GM08714 (cell line): ENCODE data around the gene CPNE5.

ENCODE experiments used
- H3K4me3 ChIP-seq: fragments of 200-500 bp; sonication (Bioruptor generic); 2 replicates; pipeline ENCODE4 v1.5.1; 2014; ENCODE audit warnings: mild to moderate bottlenecking, low read length, inconsistent platforms
- ZNF274 ChIP-seq: IDR thresholded peaks from 2 replicates; pipeline ENCODE4 v1.6.1; 2012; ENCODE audit warnings: mild to moderate bottlenecking, low read depth, low read length

CPNE5 gene

DNA sequence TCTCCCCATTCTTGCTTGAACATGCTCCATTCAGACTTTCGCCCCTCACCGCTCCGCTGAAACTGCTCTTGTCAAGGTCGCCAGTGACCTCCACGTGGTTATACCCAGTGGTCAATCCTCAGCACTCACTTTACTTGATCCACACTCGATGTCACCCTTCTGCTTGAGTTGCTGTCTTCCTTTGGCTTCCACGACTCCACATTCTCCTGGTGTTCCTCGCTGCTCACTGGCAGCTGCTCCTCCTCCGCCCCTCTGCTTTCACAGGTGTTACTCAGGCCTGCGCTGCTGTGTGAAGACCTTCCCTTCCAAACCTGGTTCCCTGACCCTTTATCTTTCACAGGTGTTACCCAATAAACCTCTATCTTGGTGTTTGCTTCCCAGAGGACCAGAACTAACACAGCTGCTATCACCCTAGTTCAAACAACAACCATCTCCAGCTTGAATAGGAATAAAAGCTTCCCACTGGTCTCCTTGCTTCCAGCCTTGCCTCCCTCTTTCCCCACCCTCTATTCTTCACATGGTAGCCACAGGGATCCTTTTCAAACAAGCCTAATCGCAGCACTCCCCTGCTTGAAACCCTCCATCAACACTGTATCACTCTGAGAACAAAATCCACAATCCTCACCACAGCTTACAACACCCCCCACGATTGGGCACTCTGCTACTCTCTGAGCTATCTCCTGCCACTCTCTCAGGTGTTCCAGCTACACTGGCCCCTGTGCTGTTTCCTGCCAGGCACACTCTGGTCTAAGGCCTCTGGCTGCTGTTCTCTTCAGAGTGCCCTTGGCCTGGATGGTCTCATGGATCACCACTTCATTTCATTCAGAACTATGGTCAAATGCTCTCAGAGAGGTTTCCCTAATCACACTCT, 24.7 kb upstream of the CPNE5 start:
- no peak for TF ChIP-seq ZNF274
- H3K4me3 ChIP-seq = no peak overlapping the region

DNA sequence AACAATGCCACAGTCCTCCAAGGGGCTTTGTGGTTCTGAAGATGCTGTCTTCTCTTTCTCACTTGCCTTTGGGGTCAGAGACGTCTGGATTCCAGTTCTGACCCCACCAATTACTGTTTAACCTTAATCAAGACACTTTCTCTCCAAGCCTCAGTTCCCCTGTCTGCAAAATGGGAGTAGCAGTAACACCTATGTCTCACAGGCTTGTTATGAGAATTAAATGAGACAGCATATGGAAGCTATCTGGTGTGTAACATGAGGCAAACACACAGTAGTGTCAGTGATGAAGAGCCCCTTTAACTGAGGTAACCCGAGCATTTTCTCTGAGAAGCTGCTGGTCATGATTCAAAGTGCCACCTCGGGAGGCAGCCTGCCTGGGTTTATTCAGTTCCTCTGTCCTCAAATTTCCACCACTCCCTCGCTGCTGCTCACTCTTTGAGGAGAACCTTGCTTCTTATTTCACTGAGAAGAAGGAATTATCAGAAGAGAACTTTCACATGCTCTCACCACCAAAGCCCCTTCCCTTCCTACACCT, 23.7 kb upstream of the CPNE5 start:
- no peak overlapping the region for H3K4me3 ChIP-seq
- no peak for TF ChIP-seq ZNF274

DNA sequence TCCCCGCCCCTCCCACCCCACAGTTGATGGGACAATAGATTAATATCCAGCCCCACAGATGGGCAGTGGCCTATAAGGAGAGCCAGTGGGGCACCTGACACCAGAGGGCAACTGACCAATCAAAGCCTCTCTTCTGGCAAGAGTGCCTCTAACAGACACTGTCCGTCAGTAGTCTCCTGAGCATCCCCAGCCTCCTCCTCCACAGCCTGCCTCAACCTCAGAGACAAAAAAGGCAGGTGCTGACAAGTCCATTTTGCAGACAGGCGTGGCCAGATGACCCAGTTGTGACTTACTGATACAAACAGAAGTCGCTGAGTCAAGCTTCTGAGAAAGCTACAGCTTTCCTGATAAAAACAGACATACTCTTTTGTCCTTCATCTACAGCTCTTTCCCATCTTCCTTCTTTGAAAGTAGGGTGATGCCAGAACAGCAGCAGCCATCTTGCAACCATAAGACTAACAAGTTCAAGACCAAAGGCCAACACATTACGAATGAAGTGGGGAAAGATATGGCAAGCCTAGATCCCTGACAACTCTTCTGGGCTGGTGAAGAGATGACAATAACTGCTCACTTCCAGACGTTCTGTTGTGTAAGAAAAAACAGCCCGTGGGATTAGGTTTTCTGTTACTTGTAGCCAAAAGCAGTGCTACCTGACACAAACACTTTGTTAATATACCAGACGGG, 23.1 kb upstream of the CPNE5 start:
- TF ChIP-seq ZNF274 = no peak
- H3K4me3 ChIP-seq = no peak overlapping the region

DNA sequence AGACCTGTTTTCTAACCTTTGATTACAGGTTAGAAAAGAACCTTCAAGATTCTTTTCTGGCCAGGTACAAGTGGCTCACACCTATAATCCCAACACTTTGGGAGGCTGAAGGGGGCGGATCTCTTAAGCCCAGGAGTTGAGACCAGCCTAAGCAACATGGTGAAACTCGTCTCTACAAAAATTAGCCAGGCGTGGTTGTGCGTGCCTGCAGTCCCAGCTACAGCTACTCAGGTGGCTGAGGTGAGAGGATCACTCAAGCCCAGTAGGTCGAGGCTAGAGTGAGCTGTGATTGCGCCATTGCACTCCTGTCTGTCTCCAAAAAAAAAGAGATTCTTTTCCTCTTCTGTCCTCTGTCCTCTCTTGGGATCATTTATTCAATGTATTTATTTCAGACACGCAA, 20.9 kb upstream of the CPNE5 start:
- no peak for TF ChIP-seq ZNF274
- no peak overlapping the region for H3K4me3 ChIP-seq

DNA sequence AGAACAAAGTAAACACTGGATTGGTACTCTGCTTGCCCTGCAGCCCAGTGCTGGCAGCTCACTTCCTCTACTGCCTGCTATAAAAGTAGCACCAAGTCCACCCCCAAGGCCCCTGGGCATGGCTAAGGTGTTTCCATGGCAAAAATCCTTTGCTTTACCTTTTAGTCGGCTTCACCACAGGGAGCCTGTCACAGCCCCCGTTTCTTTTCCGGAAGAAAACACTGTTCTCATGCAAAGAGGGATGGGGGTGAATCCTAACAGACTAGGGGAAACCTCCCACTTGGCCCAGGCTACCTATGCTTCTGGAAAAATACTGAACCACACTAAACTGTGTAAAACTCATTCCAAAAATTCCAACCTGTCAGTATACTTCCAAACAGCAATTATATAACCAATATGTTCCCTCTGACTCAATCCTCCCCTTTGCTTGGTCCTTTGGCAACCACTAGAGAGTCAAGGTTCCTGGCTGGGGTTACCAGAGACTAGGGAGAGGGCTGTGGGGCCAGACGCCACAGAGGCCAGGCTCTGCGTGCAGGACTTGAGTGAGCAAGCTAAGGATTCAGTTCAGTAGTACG, 19.2 kb upstream of the CPNE5 start:
- no peak overlapping the region for H3K4me3 ChIP-seq
- TF ChIP-seq ZNF274 = no peak

DNA sequence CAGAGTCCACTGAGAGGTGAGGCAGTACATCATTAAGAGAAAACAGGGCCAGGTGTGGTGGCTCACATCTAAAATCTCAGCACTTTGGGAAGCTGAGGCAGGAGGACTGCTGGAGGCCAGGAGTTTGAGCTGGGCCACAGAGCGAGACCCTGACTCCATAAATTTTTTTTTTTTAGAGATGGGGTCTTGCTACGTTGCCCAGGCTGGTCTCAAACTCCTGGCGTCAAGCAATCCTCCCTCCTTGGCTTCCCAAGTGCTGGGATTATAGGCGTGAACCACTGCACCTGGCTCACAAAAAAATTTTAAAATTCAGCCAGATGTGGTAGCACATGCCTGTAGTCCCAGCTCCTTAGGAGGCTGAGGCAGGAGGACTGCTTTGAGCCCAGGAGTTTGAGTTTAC, 18.1 kb upstream of the CPNE5 start:
- no peak for TF ChIP-seq ZNF274
- no peak overlapping the region for H3K4me3 ChIP-seq

DNA sequence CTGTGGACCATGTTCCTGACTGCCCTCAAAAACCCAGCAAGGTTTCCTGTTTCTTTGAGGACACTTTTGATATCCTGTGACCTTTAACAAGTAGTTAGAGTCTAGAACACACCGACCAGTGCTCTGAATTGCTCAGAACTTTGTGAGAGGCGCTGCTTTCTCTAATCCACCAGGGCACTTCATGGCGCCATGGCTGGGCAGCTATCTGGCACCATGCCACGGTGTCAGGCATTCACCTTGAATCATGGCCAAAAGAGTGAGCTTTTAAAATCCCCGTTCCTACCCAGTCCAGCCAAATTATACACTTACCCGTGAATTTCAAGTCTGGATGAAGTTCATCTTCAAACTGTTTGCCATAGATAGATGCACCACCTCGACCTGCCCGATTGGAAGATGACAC, 17.0 kb upstream of the CPNE5 start:
- H3K4me3 ChIP-seq = no peak overlapping the region
- TF ChIP-seq ZNF274 = no peak

DNA sequence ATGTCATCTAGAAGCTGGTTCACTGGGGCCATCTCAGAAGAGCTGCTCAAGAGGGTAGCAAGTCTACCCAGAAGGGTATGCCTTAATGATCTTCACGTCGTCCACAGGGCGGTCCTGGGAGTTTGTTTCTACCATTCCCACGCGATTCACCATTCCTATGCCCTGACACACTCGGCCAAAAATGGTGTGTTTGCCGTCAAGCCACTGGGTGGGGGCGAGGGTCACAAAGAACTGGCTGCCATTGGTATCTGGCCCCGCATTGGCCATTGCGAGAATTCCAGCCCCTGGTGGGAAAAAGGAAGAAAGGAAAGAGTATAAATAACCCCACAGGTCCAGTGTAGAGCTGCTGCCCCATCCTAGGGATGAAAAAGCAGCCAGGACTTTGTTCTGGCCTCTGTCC, 16.5 kb upstream of the CPNE5 start:
- TF ChIP-seq ZNF274 = no peak
- H3K4me3 ChIP-seq = no peak overlapping the region

DNA sequence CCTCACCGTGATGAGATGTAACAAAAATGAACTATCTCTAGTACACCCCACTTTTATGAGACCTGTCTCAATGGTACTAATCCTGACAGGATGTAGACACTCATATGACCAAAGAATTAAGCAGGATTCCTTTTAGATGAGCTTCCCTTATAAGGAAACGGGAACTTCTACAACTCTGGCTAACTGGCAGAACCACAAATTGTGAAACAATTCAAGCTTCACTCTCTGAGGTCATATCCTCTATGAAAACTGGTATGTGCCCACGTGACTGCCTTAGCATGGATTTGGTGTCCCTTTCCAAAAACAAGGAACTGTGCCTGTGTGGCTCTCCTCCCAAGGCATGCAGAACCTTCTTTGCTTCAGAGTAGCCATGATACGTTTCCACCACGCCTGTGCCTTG, 14.1 kb upstream of the CPNE5 start:
- H3K4me3 ChIP-seq = no peak overlapping the region
- no peak for TF ChIP-seq ZNF274

DNA sequence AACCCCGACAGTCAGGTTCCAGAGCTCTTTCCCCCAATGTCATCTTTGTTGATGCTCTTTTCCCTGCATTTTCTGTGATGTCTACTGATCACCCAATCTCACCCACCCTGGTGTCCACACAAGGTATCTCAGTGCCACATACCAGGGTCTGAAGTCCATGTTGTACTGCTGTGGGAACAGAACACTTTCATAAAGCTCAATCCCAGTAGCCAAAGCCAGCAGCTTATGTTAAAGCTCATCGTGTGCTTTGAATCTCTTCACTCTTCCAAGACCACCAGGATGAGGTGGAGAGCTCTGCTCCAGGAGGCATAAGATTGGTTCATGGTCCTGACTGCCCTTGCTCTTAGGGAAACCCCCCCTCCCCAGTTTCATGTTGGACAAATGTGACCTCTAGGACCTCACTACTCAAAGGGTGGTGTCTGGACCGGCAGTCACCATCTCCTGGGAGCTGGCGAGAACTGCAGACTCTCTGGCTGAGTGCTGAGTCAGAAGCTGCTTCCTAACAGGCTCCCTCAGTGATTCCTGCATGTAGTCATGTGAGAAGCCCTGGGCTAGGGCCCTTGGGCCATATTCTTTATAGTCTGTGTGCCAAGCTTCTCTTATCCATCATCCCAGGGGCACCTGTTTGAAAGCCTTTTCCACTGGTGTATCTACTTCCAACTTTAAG, 13.4 kb upstream of the CPNE5 start:
- H3K4me3 ChIP-seq = no peak overlapping the region
- TF ChIP-seq ZNF274 = no peak

DNA sequence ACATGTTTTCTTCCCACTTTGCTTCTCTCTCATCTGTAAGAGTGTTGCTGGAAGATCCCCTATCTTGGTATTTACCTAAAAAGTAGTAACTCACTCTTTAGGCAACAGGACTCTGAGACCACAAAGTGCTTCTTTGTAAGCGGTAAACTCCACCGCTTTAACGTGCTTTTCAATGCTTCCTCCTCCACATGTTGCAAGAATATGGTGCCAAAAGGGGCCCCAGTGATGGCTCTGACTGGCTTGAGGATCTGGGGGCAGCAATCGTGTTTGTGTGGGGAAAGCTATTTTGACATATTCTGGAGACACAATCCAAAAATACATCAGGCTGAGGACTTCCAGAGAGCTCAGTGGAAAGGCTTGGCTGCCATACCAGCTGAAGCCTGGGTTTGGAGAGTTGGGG, 12.4 kb upstream of the CPNE5 start:
- TF ChIP-seq ZNF274 = no peak
- no peak overlapping the region for H3K4me3 ChIP-seq

DNA sequence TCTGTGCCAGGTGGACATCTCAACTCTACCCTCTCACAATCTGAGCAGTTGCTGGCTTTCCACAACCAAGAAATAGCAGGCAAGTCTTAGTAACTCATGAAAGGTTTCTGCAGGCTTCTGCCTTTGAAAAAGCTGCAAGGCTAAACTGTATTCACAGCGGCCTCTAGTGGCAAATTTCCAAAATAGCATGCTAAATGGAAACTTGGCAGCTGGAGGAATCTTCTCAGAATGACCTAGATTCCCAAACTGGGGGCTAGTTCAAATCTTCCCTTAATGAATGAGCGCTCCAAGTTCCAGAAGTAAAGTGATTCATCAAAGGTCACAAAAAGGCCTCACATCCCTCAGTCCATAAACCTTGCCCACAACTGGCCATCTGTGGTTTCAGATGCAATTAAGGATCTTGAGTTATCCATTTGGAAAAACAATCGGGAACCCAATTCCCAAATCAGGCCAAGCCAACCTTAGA, 11.9 kb upstream of the CPNE5 start:
- no peak for TF ChIP-seq ZNF274
- H3K4me3 ChIP-seq = no peak overlapping the region

DNA sequence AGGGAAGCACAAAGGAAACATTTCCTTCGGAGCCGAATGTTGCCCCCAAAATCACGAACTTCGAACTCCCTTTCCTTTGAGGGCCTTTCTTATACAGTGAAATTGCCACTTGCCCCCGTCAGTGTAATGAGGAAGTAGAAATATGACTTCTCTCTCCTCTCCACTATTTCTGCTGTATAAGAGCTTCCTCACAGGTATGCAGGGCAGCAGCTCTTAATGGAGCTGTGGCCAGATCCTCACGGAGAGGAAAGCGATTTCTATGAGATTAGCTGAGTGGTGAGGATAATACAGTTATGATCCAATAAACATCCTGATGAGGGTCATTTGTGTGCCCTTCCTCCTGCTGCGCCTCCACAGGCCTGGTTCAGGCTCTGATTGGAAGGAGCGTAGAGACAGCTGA, 10.8 kb upstream of the CPNE5 start:
- no peak for TF ChIP-seq ZNF274
- H3K4me3 ChIP-seq = no peak overlapping the region

DNA sequence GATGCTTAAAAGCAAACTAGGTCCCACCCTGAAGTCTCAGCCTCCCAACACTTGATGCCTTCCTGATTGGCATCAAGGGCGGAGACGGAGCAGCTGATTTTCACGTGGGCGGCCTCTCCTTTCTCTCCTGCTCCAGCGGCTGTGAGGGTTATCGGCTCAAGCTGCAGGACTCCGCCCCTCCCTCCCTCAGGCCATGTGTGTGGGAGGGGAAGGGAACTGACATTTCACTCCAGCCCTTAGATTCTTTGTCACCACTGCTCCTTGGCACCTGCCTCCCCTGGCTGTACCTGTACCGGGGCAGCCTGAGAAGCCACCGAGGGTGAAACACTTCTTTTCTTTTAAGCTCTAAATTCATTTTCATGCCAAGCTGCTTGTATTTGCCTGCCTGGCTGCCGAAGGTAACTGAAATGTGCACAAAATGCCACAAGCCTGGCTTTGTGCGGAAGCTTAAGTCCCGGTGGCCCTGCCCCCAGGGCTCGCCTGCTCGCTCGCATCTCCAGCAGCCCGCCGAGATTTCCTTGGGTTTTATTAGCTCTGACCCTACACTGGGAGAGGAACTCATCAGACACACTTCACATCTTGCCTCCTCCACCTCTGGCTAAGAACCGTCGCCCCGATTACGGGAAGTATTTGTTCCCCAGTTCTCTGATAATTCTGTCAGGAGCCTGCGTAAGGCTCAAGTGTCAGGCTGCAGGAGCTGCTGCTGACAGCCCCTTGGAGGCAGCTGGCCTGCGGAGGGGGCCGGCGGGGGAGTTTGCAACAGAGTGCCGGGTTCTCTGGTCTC, 9.6 kb upstream of the CPNE5 start:
- H3K4me3 ChIP-seq = no peak overlapping the region
- no peak for TF ChIP-seq ZNF274

DNA sequence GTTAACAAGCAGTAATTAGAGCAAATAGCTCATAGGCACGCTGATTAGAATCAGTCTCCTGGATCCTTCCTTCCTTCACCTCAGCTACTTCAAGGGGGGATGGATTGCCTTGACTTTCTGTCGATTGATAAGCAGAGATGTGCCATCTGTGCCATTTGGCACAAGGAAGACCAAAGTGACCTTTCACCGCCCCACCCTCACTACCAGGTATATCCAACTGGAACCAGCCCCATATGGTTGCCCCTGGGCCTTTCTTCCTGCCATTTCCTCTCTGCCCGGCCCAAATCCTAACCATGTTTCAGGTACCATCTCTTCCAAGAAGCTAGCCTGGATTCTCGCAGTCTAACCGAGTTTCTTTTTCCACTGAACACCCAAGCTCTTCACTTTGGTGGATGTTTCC, 8.7 kb upstream of the CPNE5 start:
- H3K4me3 ChIP-seq = no peak overlapping the region
- TF ChIP-seq ZNF274 = no peak
